Heart left ventricle (tissue), 16 donors: ENCODE data around the gene SLC6A11. TPM values are rescaled to one million over a fixed set of nuclear protein-coding genes. Genes with fewer than 3 reads are reported as not detected.
A peak's percentile ranks its signal among the peaks of the same experiment; 100 is the strongest.

ENCODE experiments used
- ATAC-seq, 4 donors: fragments of 200-7000 bp; cut with Tn5 transposase; one replicate each; pipeline ENCODE4 v1.9.1; 2020 to 2022; ENCODE audit warnings: moderate library complexity in 4 of 4, mild to moderate bottlenecking in 3 of 4, moderate number of reproducible peaks in 1 of 4
- DNase-seq, 5 donors: peaks; one replicate each; pipeline ENCODE4 v3.0.0-alpha.2; 2020
- H3K27ac ChIP-seq, 12 donors: fragments of 200-600 bp; sonication (generic) in 4 of 12; one replicate each; pipeline versions ENCODE4 v1.5.0 to v1.8.0; 2016 to 2022; ENCODE audit warnings: mild to moderate bottlenecking in 2 of 12
- H3K27me3 ChIP-seq, 9 donors: fragments of 200-600 bp; sonication (generic) in 2 of 9; one replicate each; pipeline versions ENCODE4 v1.5.1 to v1.8.0; 2016 to 2022; ENCODE audit warnings: mild to moderate bottlenecking in 3 of 9
- H3K36me3 ChIP-seq, 9 donors: fragments of 200-600 bp; sonication (generic) in 2 of 9; one replicate each; pipeline versions ENCODE4 v1.5.0 to v1.8.0; 2018 to 2022; ENCODE audit warnings: mild to moderate bottlenecking in 2 of 9
- H3K4me1 ChIP-seq, 12 donors: fragments of 200-600 bp; sonication (generic) in 4 of 12; one replicate each; pipeline versions ENCODE4 v1.5.0 to v1.8.0; 2016 to 2022; ENCODE audit warnings: mild to moderate bottlenecking in 3 of 12
- H3K4me3 ChIP-seq, 12 donors: fragments of 200-600 bp; sonication (generic) in 4 of 12; one replicate each; pipeline versions ENCODE4 v1.5.0 to v1.8.0; 2017 to 2022; ENCODE audit warnings: mild to moderate bottlenecking in 9 of 12, moderate library complexity in 4 of 12
- H3K9me3 ChIP-seq, 12 donors: fragments of 200-600 bp; sonication (generic) in 4 of 12; one replicate each; pipeline versions ENCODE4 v1.5.0 to v1.8.0; 2016 to 2022; ENCODE audit warnings: mild to moderate bottlenecking in 1 of 12
- CTCF ChIP-seq, 12 donors: fragments of 200-600 bp; sonication (generic) in 4 of 12; IDR thresholded peaks; one replicate each; pipeline versions ENCODE4 v1.5.0 to v1.8.0; 2018 to 2022; ENCODE audit warnings: antibody characterized with exemption in 12 of 12, mild to moderate bottlenecking in 5 of 12
- POLR2A ChIP-seq, 2 donors: fragments of 450-650 bp; IDR thresholded peaks; one replicate each; pipeline ENCODE4 v1.6.1; 2017; ENCODE audit warnings: antibody characterized with exemption in 2 of 2, mild to moderate bottlenecking in 2 of 2, moderate library complexity in 2 of 2
- WGBS, 4 donors: extraction: QIAGEN DNeasy Blood & Tissue Kit in 2 of 4; methylation state at CpG; one replicate each; pipeline versions ENCODE4 v1.1.5 to v1.1.7; 2013 to 2018; 5-methylcytosine and 5-hydroxymethylcytosine counted together
- intact Hi-C, 10 donors: fragments of 100-400 bp; cut with DNase I; formaldehyde crosslinking; loops; one replicate each; pipeline versions ENCODE4 v1.11.1 to v1.14.2; 2022
- polyA plus RNA-seq, 2 donors: library from polyadenylated mRNA; stranded (reverse); fragments of 200-250 nt; gene quantifications; one replicate each; pipeline ENCODE4 v1.2.3, GENCODE V29; 2013
- total RNA-seq, 9 donors: library from RNA; depleted of rRNA in 2 of 9; stranded (reverse); fragments of >200 nt in 2 of 9; fragmentation: NEBNext Ultra II Directional in 3 of 9; extraction: Animal tissue kit (Norgen Biotek cat#: 25700) in 3 of 9; gene quantifications; one replicate each; pipeline versions ENCODE4 v1.1.0 to v1.2.4, GENCODE V29; 2016 to 2023
- donor health status: ischemic (EF 13 %, LVEDD 7.1; RV severe dilation, severe dysfunction).
- donor health status: healthy with polysubstance abuse.
- donor health status: DM: no; HTN: yes; CAD: no.
- donor health status: DM: no; HTN: no; CAD: no.
- donor health status: ischemic (EF 25% LVEDD 6.9; RV normal size, moderate dysfunction).
- donor health status: ischemic (EF 25% LVEDD 5.7; RV mildly dilated, moderate dysfunction).
- donor health status: healthy.
- donor health status: DM: yes; HTN: yes; CAD: no.
- donor health status: ischemic (EF 35%, LVEDD 5.7; RV mildly dilated, moderate dysfunction).
- donor health status: nonischemic (EF 11% LVEDD 7.7; RV severe dilation, severe dysfunction).
- donor health status: DM: yes; HTN: yes; CAD: no.
- donor health status: PGD.
- donor health status: ischemic (EF 29% LVEDD 5.4; RV normal size, mild dysfunction).
- donor health status: nonischemic (EF 23%, LVEDD 6.1; RV moderate dilation, normal function).

The SLC6A11 gene
- total and polyA plus RNA-seq, 11 donors: not detected

GRCh38 chr3:10948326-10948725 is 132.3 kb downstream of the SLC6A11 start:
- H3K4me1 ChIP-seq: peaks cover 0 to 12% (median 0%) of the 10 kb centered on the region in 12 donors
- no peak for TF ChIP-seq POLR2A (IDR thresholded peaks at IDR 0.05)
- TF ChIP-seq CTCF (IDR thresholded peaks at IDR 0.05): no peak
- 80 to 85% (median 84%) methylated on average over 4 to 6 of the region's 6 CpGs for WGBS, 4 donors

GRCh38 chr3:10949197-10949596 is 133.2 kb downstream of the SLC6A11 start:
- DNase-seq (peak in 1 of 5 donors; percentile 31), ATAC-seq (no peak)
- no peaks in the 10 kb centered on the region for H3K36me3 ChIP-seq

More at GRCh38 chr3:10948326-10948725, 132.3 kb downstream of the SLC6A11 start:
- Histone ChIP-seq H3K36me3 (no peaks in the 10 kb centered on the region), H3K27me3 (peaks cover 0 to 32% (median 0%) of the 10 kb centered on the region in 9 donors), H3K9me3 (no peaks in the 10 kb centered on the region), H3K27ac (no peak overlapping the region), H3K4me3 (no peak overlapping the region)
- ATAC-seq (no peak), DNase-seq (no peak)
- intact Hi-C loops: loop anchor here in 6 of 10 donors (5.0 to 10.0 kb wide), 6 partner anchors 34 to 386 kb away; no protein-coding TSS in a partner anchor

GRCh38 chr3:10950476-10951294 is 134.7 kb downstream of the SLC6A11 start:
- ATAC-seq: peak in 3 of 4 donors; percentile 34 to 67 (median 66)
- no peak for TF ChIP-seq POLR2A (IDR thresholded peaks at IDR 0.05)
- peak; percentile 22 to 68 (median 44) for TF ChIP-seq CTCF (IDR thresholded peaks at IDR 0.05)
- Histone ChIP-seq H3K27me3 (peaks cover 0 to 28% (median 0%) of the 10 kb centered on the region in 9 donors), H3K4me3 (peak overlapping the region in 4 of 12 donors; percentile 25 to 38 (median 32)), H3K4me1 (peaks cover 0 to 15% (median under 1%) of the 10 kb centered on the region in 12 donors), H3K9me3 (no peaks in the 10 kb centered on the region), H3K36me3 (no peaks in the 10 kb centered on the region), H3K27ac (no peak overlapping the region)
- peak in 1 of 5 donors; percentile 42 for DNase-seq
- intact Hi-C loops: loop anchor here in 2 of 10 donors (2.0 to 10.0 kb wide), 2 partner anchors 30 to 196 kb away; no protein-coding TSS in a partner anchor
- WGBS, 4 donors: 49 to 59% (median 57%) methylated on average over 11 to 12 of the region's 12 CpGs

More at GRCh38 chr3:10949197-10949596, 133.2 kb downstream of the SLC6A11 start:
- intact Hi-C loops: loop anchor here in 6 of 10 donors (5.0 to 10.0 kb wide), 6 partner anchors 33 to 386 kb away; no protein-coding TSS in a partner anchor
- peaks cover 0 to 28% (median 0%) of the 10 kb centered on the region in 9 donors for H3K27me3 ChIP-seq
- no peaks in the 10 kb centered on the region for H3K9me3 ChIP-seq
- H3K27ac ChIP-seq: no peak overlapping the region
- no peak overlapping the region for H3K4me3 ChIP-seq
- TF ChIP-seq CTCF (IDR thresholded peaks at IDR 0.05) (no peak), POLR2A (IDR thresholded peaks at IDR 0.05) (no peak)
- 35 to 49% (median 42%) methylated on average over 19 of the region's 19 CpGs for WGBS, 4 donors
- peaks cover 0 to 12% (median 0%) of the 10 kb centered on the region in 12 donors for H3K4me1 ChIP-seq
